GM12801 (cell line): Measurements from ENCODE around the gene ZNF407.

Experiments
- CTCF ChIP-seq: IDR thresholded peaks from one replicate; pipeline ENCODE4 v1.5.1; 2011; ENCODE audit warnings: control low read depth; ENCODE audit not compliant: insufficient read length; ENCODE audit errors: extremely low read depth

Gene ZNF407

GRCh38 chr18:74944676-74945075 lies 347.0 kb downstream of the ZNF407 start:
- no peak for TF ChIP-seq CTCF

- no peak for TF ChIP-seq CTCF
Observed at GRCh38 chr18:74945774-74946545, 348.3 kb downstream of the ZNF407 start.

GRCh38 chr18:74946646-74947375 lies 349.1 kb downstream of the ZNF407 start:
- TF ChIP-seq CTCF, result no peak

- no peak for TF ChIP-seq CTCF
Observed at GRCh38 chr18:74947417-74947816, 349.7 kb downstream of the ZNF407 start.

GRCh38 chr18:74947875-74948274 lies 350.2 kb downstream of the ZNF407 start:
- TF ChIP-seq CTCF, result no peak

- TF ChIP-seq CTCF, result no peak
Observed at GRCh38 chr18:74949611-74950010, 351.9 kb downstream of the ZNF407 start.

- no peak for TF ChIP-seq CTCF
Observed at GRCh38 chr18:74950479-74950878, 352.8 kb downstream of the ZNF407 start.
